Measurements from ENCODE around the gene DNMBP. TPM values are rescaled to one million over a fixed set of nuclear protein-coding genes. Genes with fewer than 3 reads are reported as not detected.

The DNMBP gene
- total and polyA plus RNA-seq, 2 of the 8 experiments (the other 6 are each of a cell fraction or from before 2014, with no cell fraction given) = 19.1 to 26.4 TPM

GRCh38 chr10:100024748-100025147, 15.0 kb upstream of the DNMBP start:
- no peaks in the 10 kb centered on the region for H3K79me1 ChIP-seq (ENCODE audit: low read depth, low read length)
- ChIA-PET POLR2A (ENCODE audit: partially characterized antibody) (interaction anchor here (0.8 kb wide), 1 partner anchor 266 kb away, joined by 4 read pairs; no protein-coding TSS in a partner anchor), CTCF (ENCODE audit: partially characterized antibody) (interaction anchor here (0.7 to 6.0 kb wide), 6 partner anchors 12 to 1046 kb away, joined by 3 to 37 read pairs (median 4); partner anchors contain the start of gene DNMBP)
- H3K9ac ChIP-seq (replicated peaks in 1 of 4; ENCODE audit: extremely low read depth in 1 of 4, low read depth in 3 of 4, low read length in 3 of 4) = no peak overlapping the region
- H2BK20ac ChIP-seq (ENCODE audit: low read length) = no peak overlapping the region
- no peak overlapping the region for H3K4ac ChIP-seq (replicated peaks; ENCODE audit: insufficient read length, low read depth, low read length)
- no peaks in the 10 kb centered on the region for H3K23me2 ChIP-seq (ENCODE audit: low read depth, low read length)
- H3K9me3 ChIP-seq (ENCODE audit: insufficient read depth in 2 of 2, low read depth in 1 of 2, low read length in 1 of 2) = peaks cover 13 to 14% of the 10 kb centered on the region in 2 experiments
- no peak overlapping the region for H4K91ac ChIP-seq (replicated peaks; ENCODE audit: insufficient read length, low read length)
- H3K36me3 ChIP-seq (ENCODE audit: control insufficient read depth in 2 of 4, insufficient read depth in 4 of 4, low read length in 3 of 4) = no peaks in the 10 kb centered on the region
- no peak overlapping the region for H3K4me3 ChIP-seq (ENCODE audit: extremely low read depth in 1 of 4, insufficient read depth in 2 of 4, low read depth in 3 of 4, low read length in 4 of 4)
- no peak for FAIRE-seq
- no peak overlapping the region for H2BK12ac ChIP-seq (ENCODE audit: low read depth, low read length)
- no peak overlapping the region for H4K5ac ChIP-seq (ENCODE audit: insufficient read length, low read depth, low read length)
- H2BK5ac ChIP-seq (ENCODE audit: low read depth, low read length) = no peak overlapping the region
- H3K56ac ChIP-seq (replicated peaks; ENCODE audit: insufficient read length, low read depth, low read length) = no peak overlapping the region
- TF ChIP-seq SP4 (IDR thresholded peaks at IDR 0.05; ENCODE audit: low read length) (no peak), GABPA (IDR thresholded peaks at IDR 0.05; ENCODE audit: borderline replicate concordance, insufficient read depth, low read length) (no peak), BRCA1 (IDR thresholded peaks at IDR 0.05; ENCODE audit: low read depth, low read length) (no peak), POLR2A (IDR thresholded peaks at IDR 0.05; ENCODE audit: control extremely low read depth in 1 of 2, low read depth in 2 of 2, low read length in 2 of 2) (no peak), CEBPB (IDR thresholded peaks at IDR 0.05; ENCODE audit: low read depth, low read length) (no peak), JUN (IDR thresholded peaks at IDR 0.05; ENCODE audit: low read depth, low read length) (no peak), SAP30 (IDR thresholded peaks at IDR 0.05; ENCODE audit: insufficient read depth, insufficient replicate concordance, low read length) (no peak), TCF12 (IDR thresholded peaks at IDR 0.05; ENCODE audit: low read depth, low read length) (no peak), BCL11A (IDR thresholded peaks at IDR 0.05; ENCODE audit: low read depth in 2 of 2, low read length in 2 of 2) (no peak)
- H4K20me1 ChIP-seq (replicated peaks in 1 of 2; ENCODE audit: control insufficient read depth in 1 of 2, insufficient read depth in 2 of 2, low read length in 2 of 2) = no peaks in the 10 kb centered on the region
- H3K23ac ChIP-seq (ENCODE audit: insufficient read length) = no peak overlapping the region
- no peak overlapping the region for H3K27ac ChIP-seq (ENCODE audit: low read depth, low read length)
- peaks cover 0 to 7% (median 1%) of the 10 kb centered on the region in 4 experiments; a peak in 5 of 7 replicates for H3K4me1 ChIP-seq (replicated peaks in 1 of 4; ENCODE audit: control insufficient read depth in 3 of 4, insufficient read depth in 4 of 4, low read length in 3 of 4)
- no peak overlapping the region for H2BK120ac ChIP-seq (replicated peaks; ENCODE audit: low read depth, low read length)
- no peak overlapping the region for H4K8ac ChIP-seq (ENCODE audit: extremely low read depth, insufficient read depth, low read length)
- no peaks in the 10 kb centered on the region for H3K27me3 ChIP-seq (replicated peaks in 1 of 4; ENCODE audit: control insufficient read depth in 3 of 4, extremely low read depth in 1 of 4, insufficient read depth in 3 of 4, low read length in 3 of 4)
- no peaks in the 10 kb centered on the region for H3K79me2 ChIP-seq (ENCODE audit: control insufficient read depth in 1 of 2, insufficient read depth in 2 of 2, low read length in 2 of 2)
- 86% methylated on average over 11 of the region's 11 CpGs; no CpG with 5 or more reads in 1 of the 2 experiments for WGBS, 2 experiments (ENCODE audit: extremely low coverage in 1 of 2, insufficient coverage in 1 of 2, insufficient read length in 1 of 2, insufficient replicate concordance in 2 of 2, low coverage in 1 of 2, low lambda C conversion rate in 2 of 2, missing lambda C conversion rate in 1 of 2)
- H3K14ac ChIP-seq (ENCODE audit: insufficient read length) = no peak overlapping the region
- no peak overlapping the region for H3K18ac ChIP-seq (ENCODE audit: extremely low read depth, low read length)
- H2BK15ac ChIP-seq (ENCODE audit: low read length) = no peak overlapping the region
- no peak overlapping the region for H3K4me2 ChIP-seq (ENCODE audit: insufficient read depth in 1 of 2, low read depth in 2 of 2, low read length in 2 of 2)
- no peak overlapping the region for H2AK5ac ChIP-seq (ENCODE audit: low read depth, low read length)
- no peak overlapping the region for H2AFZ ChIP-seq (ENCODE audit: low read length)
- no peak for DNase-seq (ENCODE audit: low read depth in 1 of 2, low spot score in 2 of 2)

Data from H1 (cell line).